Adrenal gland (tissue), 12 donors: ENCODE measurements around the gene NPR1. TPM values are rescaled to one million over a fixed set of nuclear protein-coding genes. Genes with fewer than 3 reads are reported as not detected.
"Not testable (repeated sequence)": the region's sequence is repeated elsewhere in the genome, so short reads cannot be mapped to it uniquely, and the experiment has no call there.

Experiments
- DNase-seq, 7 donors: peaks; one replicate each; pipeline ENCODE4 v3.0.0-alpha.2; 2019 to 2020
- H3K27ac ChIP-seq, 5 donors: fragments of 200-600 bp; sonication (generic) in 4 of 5; 1 replicate in 3 of 5; 2 replicates in 2 of 5; pipeline versions ENCODE4 v1.5.1 to v1.8.0; 2016 to 2020; ENCODE audit warnings: mild to moderate bottlenecking in 1 of 5
- H3K27me3 ChIP-seq: fragments of 200-600 bp; 2 replicates; pipeline ENCODE4 v1.8.0; 2021
- H3K36me3 ChIP-seq, 2 donors: fragments of 200-600 bp; replicated peaks in 1 of 2; 1 replicate in 1 of 2; 2 replicates in 1 of 2; pipeline versions ENCODE4 v1.5.1 to v1.8.0; 2018 to 2022
- H3K4me1 ChIP-seq, 2 donors: fragments of 200-600 bp; replicated peaks in 1 of 2; 1 replicate in 1 of 2; 2 replicates in 1 of 2; pipeline versions ENCODE4 v1.5.1 to v1.8.0; 2018 to 2021
- H3K4me3 ChIP-seq, 4 donors: fragments of 200-600 bp; sonication (generic) in 3 of 4; one replicate each; pipeline ENCODE4 v1.5.1; 2016 to 2018
- H3K9me3 ChIP-seq, 3 donors: fragments of 200-600 bp; sonication (generic) in 1 of 3; replicated peaks in 1 of 3; 1 replicate in 2 of 3; 2 replicates in 1 of 3; pipeline versions ENCODE4 v1.5.1 to v1.8.0; 2016 to 2021
- POLR2A ChIP-seq, 2 donors: fragments of 450-650 bp; IDR thresholded peaks; one replicate each; pipeline ENCODE4 v1.6.1; 2017; ENCODE audit warnings: antibody characterized with exemption in 2 of 2, mild to moderate bottlenecking in 2 of 2, moderate library complexity in 1 of 2
- WGBS, 4 donors: extraction: QIAGEN DNeasy Blood & Tissue Kit in 2 of 4; methylation state at CpG; one replicate each; pipeline versions ENCODE4 v1.1.5 to v1.1.7; 2013 to 2017; 5-methylcytosine and 5-hydroxymethylcytosine counted together
- intact Hi-C, 2 donors: fragments of 100-400 bp; cut with DNase I; formaldehyde crosslinking; loops; one replicate each; pipeline versions ENCODE4 v1.14.1 to v1.15.0; 2022 to 2023
- polyA plus RNA-seq, 3 donors: library from polyadenylated mRNA; stranded (reverse); fragments of 200-250 nt in 2 of 3; fragments of 350-450 nt in 1 of 3; fragmentation: Illumina TruSeq in 1 of 3; extraction: RNeasy Lipid Tissue Mini Kit (QIAGEN cat#74804) in 1 of 3; gene quantifications; one replicate each; pipeline ENCODE4 v1.2.3, GENCODE V29; 2013 to 2014
- total RNA-seq, 9 donors: library from RNA; depleted of rRNA in 4 of 9; stranded (reverse); fragments of >200 nt in 4 of 9; fragments of 120-200 nt in 1 of 9; fragmentation: NEBNext Ultra II Directional in 1 of 9; extraction: Animal tissue kit (Norgen Biotek cat#: 25700) in 1 of 9; gene quantifications; one replicate each; pipeline versions ENCODE4 v1.1.0 to v1.2.4, GENCODE V29; 2013 to 2023
- TF ChIP-seq, protein P1 (sequence below), 6 experiments: fragments of 450-650 bp in 4 of 6; fragments of 200-600 bp in 2 of 6; sonication (generic) in 1 of 6; IDR thresholded peaks; 1 replicate in 5 of 6; 2 replicates in 1 of 6; pipeline versions ENCODE4 v1.5.1 to v1.8.0; 2016 to 2021; ENCODE audit warnings: antibody characterized with exemption in 6 of 6, mild to moderate bottlenecking in 2 of 6, moderate library complexity in 1 of 6
- donor health status: healthy with polysubstance abuse.
- donor health status: Bipolar disorder and iron deficiency.
- donor health status: DM: yes; HTN: yes; CAD: no.
- donor health status: DM: no; HTN: no; CAD: no.
- donor health status: DM: no; HTN: no; CAD: no.
- donor health status: DM: yes; HTN: yes; CAD: no.

NPR1 gene
- total and polyA plus RNA-seq, 12 donors = 7.9 to 47.9 (median 19.6) TPM

DNA sequence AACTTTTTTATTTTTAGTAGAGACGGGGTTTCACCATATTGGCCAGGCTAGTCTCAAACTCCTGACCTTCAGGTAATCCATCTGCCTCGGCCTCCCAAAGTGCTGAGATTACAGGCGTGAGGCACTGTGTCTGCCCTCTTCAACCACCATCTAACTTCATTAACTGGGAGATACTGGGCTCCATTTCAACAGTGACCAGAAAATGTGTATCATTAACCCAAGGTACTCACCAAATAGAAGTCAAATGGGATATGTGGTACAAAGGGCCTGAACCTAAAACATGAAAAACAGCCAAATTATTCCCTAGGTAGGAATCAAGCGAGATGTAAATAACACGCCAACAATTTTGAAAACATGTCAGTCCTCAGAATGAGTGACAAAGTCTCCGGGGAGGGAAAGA is 8.9 kb upstream of the NPR1 start:
- peaks cover 0 to 51% of the 10 kb centered on the region in 2 donors for H3K36me3 ChIP-seq
- peak overlapping the region in 1 of 5 donors; percentile 85 for H3K27ac ChIP-seq
- TF ChIP-seq, protein P1, sequence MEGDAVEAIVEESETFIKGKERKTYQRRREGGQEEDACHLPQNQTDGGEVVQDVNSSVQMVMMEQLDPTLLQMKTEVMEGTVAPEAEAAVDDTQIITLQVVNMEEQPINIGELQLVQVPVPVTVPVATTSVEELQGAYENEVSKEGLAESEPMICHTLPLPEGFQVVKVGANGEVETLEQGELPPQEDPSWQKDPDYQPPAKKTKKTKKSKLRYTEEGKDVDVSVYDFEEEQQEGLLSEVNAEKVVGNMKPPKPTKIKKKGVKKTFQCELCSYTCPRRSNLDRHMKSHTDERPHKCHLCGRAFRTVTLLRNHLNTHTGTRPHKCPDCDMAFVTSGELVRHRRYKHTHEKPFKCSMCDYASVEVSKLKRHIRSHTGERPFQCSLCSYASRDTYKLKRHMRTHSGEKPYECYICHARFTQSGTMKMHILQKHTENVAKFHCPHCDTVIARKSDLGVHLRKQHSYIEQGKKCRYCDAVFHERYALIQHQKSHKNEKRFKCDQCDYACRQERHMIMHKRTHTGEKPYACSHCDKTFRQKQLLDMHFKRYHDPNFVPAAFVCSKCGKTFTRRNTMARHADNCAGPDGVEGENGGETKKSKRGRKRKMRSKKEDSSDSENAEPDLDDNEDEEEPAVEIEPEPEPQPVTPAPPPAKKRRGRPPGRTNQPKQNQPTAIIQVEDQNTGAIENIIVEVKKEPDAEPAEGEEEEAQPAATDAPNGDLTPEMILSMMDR (IDR thresholded peaks at IDR 0.05) = no peak
- TF ChIP-seq POLR2A (IDR thresholded peaks at IDR 0.05) = no peak
- peaks cover 10 to 13% of the 10 kb centered on the region in 2 donors for H3K4me1 ChIP-seq
- 70 to 77% (median 76%) methylated on average over 6 of the region's 6 CpGs for WGBS, 4 donors
- H3K9me3 ChIP-seq = no peaks in the 10 kb centered on the region
- intact Hi-C loops = loop anchor here in 1 of 2 donors (10.0 kb wide), 2 partner anchors 95 to 105 kb away; partner anchors contain the start of gene SLC27A3
- H3K27me3 ChIP-seq = no peaks in the 10 kb centered on the region
- peak overlapping the region in 1 of 4 donors; percentile 66 for H3K4me3 ChIP-seq
- DNase-seq = no peak

DNA sequence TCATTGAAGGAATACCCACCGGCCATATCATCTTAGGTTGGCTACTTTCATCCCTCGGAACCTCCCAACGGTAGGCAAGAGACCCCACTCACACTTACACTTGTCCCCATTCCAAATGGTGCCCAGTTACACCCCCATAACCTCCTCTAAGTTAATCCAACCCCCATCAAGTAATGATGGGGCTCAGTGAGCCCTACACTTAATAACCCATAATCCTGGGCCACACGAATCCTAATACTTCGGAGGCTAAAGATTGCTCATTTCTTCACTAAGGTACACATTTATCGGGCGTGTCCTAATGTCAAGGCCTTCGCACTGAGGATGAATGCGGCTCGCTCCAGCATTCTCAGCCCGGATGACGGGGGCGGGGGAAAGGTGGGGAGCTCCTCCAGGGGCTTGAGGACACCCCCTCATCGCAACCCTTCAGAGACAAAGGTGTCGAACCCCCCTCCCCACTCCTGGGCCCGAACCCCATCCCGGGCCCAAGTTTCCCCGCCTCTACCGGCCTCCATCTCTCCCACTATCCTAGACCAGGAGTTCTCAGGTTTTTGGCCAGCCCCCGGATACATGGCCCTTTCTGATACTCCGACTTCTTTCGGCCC is 8.1 kb upstream of the NPR1 start:
- H3K9me3 ChIP-seq = no peaks in the 10 kb centered on the region
- intact Hi-C loops = loop anchor here in 1 of 2 donors (10.0 kb wide), 1 partner anchor 104 kb away; the partner anchor contains the start of gene SLC27A3
- DNase-seq = peak in 2 of 7 donors; percentile 37 to 51
- TF ChIP-seq, protein P1 (IDR thresholded peaks at IDR 0.05) = no peak
- no peak for TF ChIP-seq POLR2A (IDR thresholded peaks at IDR 0.05)
- H3K4me1 ChIP-seq = peaks cover 10 to 13% of the 10 kb centered on the region in 2 donors
- WGBS, 4 donors = 0 to 2% (median 2%) methylated on average over 21 to 22 of the region's 22 CpGs
- no peaks in the 10 kb centered on the region for H3K27me3 ChIP-seq
- H3K27ac ChIP-seq = peak overlapping the region; percentile 70 to 88 (median 77)
- H3K36me3 ChIP-seq = peaks cover 0 to 43% of the 10 kb centered on the region in 2 donors
- peak overlapping the region in 3 of 4 donors; percentile 58 to 66 (median 66) for H3K4me3 ChIP-seq

DNA sequence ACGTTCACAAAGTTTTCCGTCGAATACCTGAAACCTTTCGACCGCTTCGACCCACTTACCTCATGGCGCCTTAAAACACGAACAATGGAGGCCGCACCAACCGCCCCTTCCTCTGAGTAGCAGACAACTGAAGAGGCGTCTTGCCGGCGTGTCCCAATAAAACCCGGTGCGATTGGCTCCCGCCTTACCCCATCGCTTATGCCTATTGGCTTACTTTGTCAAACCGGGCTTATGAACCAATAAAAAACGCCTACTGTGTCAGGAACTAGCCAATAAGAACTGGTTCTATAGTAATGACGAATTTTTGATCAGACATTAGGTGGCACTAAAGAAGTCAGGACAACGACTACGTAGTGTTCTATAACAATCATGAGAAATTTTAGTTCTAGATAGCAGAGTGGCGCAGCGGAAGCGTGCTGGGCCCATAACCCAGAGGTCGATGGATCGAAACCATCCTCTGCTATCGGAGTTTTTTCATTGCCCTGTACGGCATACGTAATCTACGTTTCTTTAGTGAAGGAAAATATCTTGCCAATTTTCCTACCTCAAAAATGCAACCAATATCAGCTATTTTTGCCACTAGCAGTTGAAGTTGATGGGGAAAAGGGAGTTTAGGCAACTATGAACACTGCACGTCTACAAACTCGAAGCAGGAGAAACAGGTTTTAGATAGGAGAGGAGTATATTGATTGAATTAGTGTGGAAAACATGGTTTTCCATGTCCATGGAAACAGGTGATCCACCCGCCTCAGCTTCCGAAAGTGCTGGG is 7.4 kb upstream of the NPR1 start, which contains the start of gene ILF2:
ILF2 (minus strand) TSS at position 135 of the 769 bp plus-strand sequence; CDS start at position 64, 71 bp downstream.
- TF ChIP-seq, protein P1 (IDR thresholded peaks at IDR 0.05) = peak in 1 of 6 experiments; percentile 4
- peak; percentile 66 to 95 for TF ChIP-seq POLR2A (IDR thresholded peaks at IDR 0.05)
- 0 to 1% (median 0%) methylated on average over 35 of the region's 35 CpGs for WGBS, 4 donors
- Histone ChIP-seq H3K4me3 (peak within 1 kb of the TSS in 3 of 4 donors; percentile 58 to 66 (median 66)), H3K27ac (peak within 1 kb of the TSS; percentile 82 to 91 (median 88)), H3K36me3 (peaks cover 0 to 37% of the 10 kb centered on the region in 2 donors), H3K9me3 (no peaks in the 10 kb centered on the region), H3K27me3 (no peaks in the 10 kb centered on the region), H3K4me1 (peaks cover 10 to 13% of the 10 kb centered on the region in 2 donors)
- peak; percentile 97 to 100 (median 98) for DNase-seq
- intact Hi-C loops = loop anchor here in 1 of 2 donors (10.0 kb wide), 1 partner anchor 104 kb away; the partner anchor contains the start of gene SLC27A3

DNA sequence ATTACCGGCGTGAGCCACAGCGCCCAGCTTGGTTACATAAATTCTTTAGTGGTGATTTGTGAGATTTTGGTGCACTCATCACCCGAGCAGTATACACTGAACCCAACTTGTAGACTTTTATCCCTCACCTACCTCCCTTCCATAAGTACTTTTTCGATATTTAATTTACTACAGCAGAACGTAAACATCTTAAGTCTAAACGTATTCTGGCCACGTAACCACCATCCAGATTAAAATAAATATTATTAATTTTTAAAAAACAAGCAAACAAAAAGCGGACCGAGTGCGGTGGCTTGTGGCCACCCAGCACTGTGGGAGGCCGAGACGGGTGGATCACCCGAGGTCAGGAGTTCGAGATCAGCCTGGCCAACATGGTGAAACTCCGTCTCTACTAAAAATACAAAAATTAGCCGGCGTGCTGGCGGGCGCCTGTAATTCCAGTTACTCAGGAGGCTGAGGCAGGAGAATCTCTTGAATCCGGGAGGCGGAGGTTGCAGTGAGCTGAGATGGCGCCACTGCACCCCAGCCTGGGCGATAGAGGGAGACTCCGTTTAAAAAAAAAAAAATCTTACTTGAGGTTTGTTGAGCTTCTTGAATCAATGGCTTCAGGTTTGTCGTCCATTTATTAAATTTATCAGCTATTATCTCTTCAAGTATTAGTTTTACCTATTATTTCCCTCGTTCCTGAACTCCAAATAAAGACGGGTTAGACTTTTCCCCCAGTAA is 6.7 kb upstream of the NPR1 start:
- not testable (repeated sequence) for H3K9me3 ChIP-seq, H3K27me3 ChIP-seq
- intact Hi-C loops = loop anchor here in 1 of 2 donors (10.0 kb wide), 1 partner anchor 103 kb away; the partner anchor contains the start of gene SLC27A3
- H3K27ac ChIP-seq = peak overlapping the region; percentile 82 to 91 (median 88)
- 7 to 14% (median 11%) methylated on average over 28 of the region's 28 CpGs for WGBS, 4 donors
- peak overlapping the region in 2 of 4 donors; percentile 30 to 60 for H3K4me3 ChIP-seq
- peak; percentile 28 to 85 (median 37) for DNase-seq
- H3K4me1 ChIP-seq = peaks cover 10 to 13% of the 10 kb centered on the region in 2 donors
- peaks cover 0 to 29% of the 10 kb centered on the region in 2 donors for H3K36me3 ChIP-seq
